HCT116 (cell line): Measurements from ENCODE around the gene MPP1. TPM values are rescaled to one million over a fixed set of nuclear protein-coding genes. Genes with fewer than 3 reads are reported as not detected.

Source experiments
- ATAC-seq: fragments of 200-7000 bp; cut with Tn5 transposase; 2 replicates; pipeline ENCODE4 v1.9.1; 2020; ENCODE audit warnings: mild to moderate bottlenecking, moderate library complexity
- BruUV-seq: library from RNA; stranded (reverse); fragments of 400-500 nt; replicated peaks from 2 replicates; lab custom pipeline; 2021; lab: Mats Ljungman, UMichigan
- CTCF ChIA-PET: fragments of 300-600 bp; sonication (Branson Sonifier 250); formaldehyde crosslinking; loops from one replicate; lab custom pipeline; 2021; ENCODE audit warnings: antibody characterized with exemption; lab: Charles Lee
- POLR2A ChIA-PET: fragments of 300-600, 350-600 bp; sonication (Branson Sonifier 250); formaldehyde crosslinking; loops from one replicate; lab custom pipeline; 2021; ENCODE audit warnings: antibody characterized with exemption; lab: Charles Lee
- RAD21 ChIA-PET, 2 experiments: fragments of 300-600 bp; sonication (Branson Sonifier 250); formaldehyde crosslinking; loops; one replicate each; lab custom pipeline; 2023; ENCODE audit warnings: low total read pairs in 2 of 2; ENCODE audit not compliant: uncharacterized antibody in 2 of 2, unreplicated experiment in 2 of 2, low non-redundant PET in 1 of 2; lab: Charles Lee
- DNase-seq: peaks from one replicate; pipeline ENCODE4 v3.0.0-alpha.2; 2010; ENCODE audit warnings: low read depth, low spot score
- H2AFZ ChIP-seq: fragments of 200-600 bp; shearing (Covaris generic), sonication (generic); 2 replicates; pipeline ENCODE4 v1.6.1; 2017; ENCODE audit warnings: low read depth, mixed run types, mixed read lengths, antibody characterized with exemption, low read length; ENCODE audit not compliant: poor library complexity, severe bottlenecking
- H3K27ac ChIP-seq: 2 replicates; pipeline ENCODE4 v1.5.1; 2012; ENCODE audit warnings: low read depth, low read length
- H3K27me3 ChIP-seq: fragments of 200-600 bp; sonication (generic); 2 replicates; pipeline ENCODE4 v1.6.1; 2016; ENCODE audit warnings: mixed run types, low read length, mixed read lengths; ENCODE audit not compliant: insufficient read depth
- H3K36me3 ChIP-seq, 2 experiments: fragments of 200-500 bp in 1 of 2; fragments of 200-600 bp in 1 of 2; sonication (Bioruptor generic) in 1 of 2; sonication (generic) in 1 of 2; 2 replicates each; pipeline versions ENCODE4 v1.5.1 to v1.6.1; 2014 to 2016; ENCODE audit warnings: low read length in 2 of 2, inconsistent platforms in 1 of 2, mixed read lengths in 1 of 2, mixed run types in 1 of 2; ENCODE audit not compliant: insufficient read depth in 2 of 2, control insufficient read depth in 1 of 2
- H3K4me1 ChIP-seq, 2 experiments: fragments of 200-600 bp in 1 of 2; sonication (generic) in 1 of 2; 2 replicates each; pipeline versions ENCODE4 v1.5.1 to v1.6.1; 2012 to 2017; ENCODE audit warnings: low read length in 2 of 2, inconsistent platforms in 1 of 2, mild to moderate bottlenecking in 1 of 2, mixed read lengths in 1 of 2, mixed run types in 1 of 2, moderate library complexity in 1 of 2; ENCODE audit not compliant: insufficient read depth in 2 of 2, control insufficient read depth in 1 of 2
- H3K4me2 ChIP-seq: fragments of 200-600 bp; sonication (generic); 2 replicates; pipeline ENCODE4 v1.6.1; 2017; ENCODE audit warnings: mixed run types, low read length, mixed read lengths
- H3K4me3 ChIP-seq, 2 experiments: fragments of 200-600 bp in 1 of 2; sonication (generic) in 1 of 2; replicated peaks in 1 of 2; 2 replicates each; pipeline ENCODE4 v1.5.1; 2011 to 2016; ENCODE audit warnings: low read length in 2 of 2, control low read depth in 1 of 2, low read depth in 1 of 2, mild to moderate bottlenecking in 1 of 2, mixed read lengths in 1 of 2, mixed run types in 1 of 2
- H3K79me2 ChIP-seq: fragments of 200-600 bp; sonication (generic); 2 replicates; pipeline ENCODE4 v1.6.1; 2017; ENCODE audit warnings: mild to moderate bottlenecking, mixed run types, low read length, moderate library complexity, mixed read lengths; ENCODE audit not compliant: insufficient read depth
- H3K9ac ChIP-seq: fragments of 200-600 bp; sonication (generic); 2 replicates; pipeline ENCODE4 v1.6.1; 2016; ENCODE audit warnings: low read length, mixed read lengths
- H3K9me2 ChIP-seq: fragments of 200-600 bp; sonication (generic), shearing (Covaris generic); 2 replicates; pipeline ENCODE4 v1.6.1; 2017; ENCODE audit warnings: mixed run types, mild to moderate bottlenecking, moderate library complexity; ENCODE audit not compliant: insufficient read depth
- H3K9me3 ChIP-seq, 2 experiments: fragments of 200-500 bp in 1 of 2; fragments of 200-600 bp in 1 of 2; sonication (Bioruptor generic) in 1 of 2; sonication (generic) in 1 of 2; 2 replicates each; pipeline ENCODE4 v1.6.1; 2014 to 2017; ENCODE audit warnings: low read length in 2 of 2, mixed read lengths in 2 of 2, inconsistent platforms in 1 of 2, low read depth in 1 of 2, mild to moderate bottlenecking in 1 of 2, mixed run types in 1 of 2, moderate library complexity in 1 of 2; ENCODE audit not compliant: control insufficient read depth in 1 of 2, insufficient read depth in 1 of 2
- H4K20me1 ChIP-seq: fragments of 200-600 bp; sonication (generic), shearing (Covaris generic); 2 replicates; pipeline ENCODE4 v1.6.1; 2017; ENCODE audit warnings: mixed run types, mild to moderate bottlenecking, moderate library complexity; ENCODE audit not compliant: insufficient read depth
- CBX3 ChIP-seq: IDR thresholded peaks from 2 replicates; pipeline ENCODE4 v1.6.1; 2012; ENCODE audit warnings: low read depth
- CEBPB ChIP-seq: IDR thresholded peaks from 2 replicates; pipeline ENCODE4 v1.6.1; 2012; ENCODE audit warnings: low read depth
- CTCF ChIP-seq, 3 experiments: fragments of 200-600 bp in 1 of 3; sonication (generic) in 1 of 3; IDR thresholded peaks in 2 of 3; conservative IDR thresholded peaks in 1 of 3; 2 replicates each; pipeline ENCODE4 v1.5.1; 2012 to 2017; ENCODE audit warnings: low read depth in 2 of 3, low read length in 2 of 3, antibody characterized with exemption in 1 of 3, borderline replicate concordance in 1 of 3, control low read depth in 1 of 3, mild to moderate bottlenecking in 1 of 3, mixed read lengths in 1 of 3, mixed run types in 1 of 3, moderate library complexity in 1 of 3; ENCODE audit not compliant: insufficient read depth in 1 of 3
- EGR1 ChIP-seq: IDR thresholded peaks from 2 replicates; pipeline ENCODE4 v1.6.1; 2012; ENCODE audit warnings: low read depth
- JUND ChIP-seq: IDR thresholded peaks from 2 replicates; pipeline ENCODE4 v1.6.1; 2012
- POLR2A ChIP-seq: IDR thresholded peaks from 2 replicates; pipeline ENCODE4 v1.7.0; 2011; ENCODE audit warnings: borderline replicate concordance; ENCODE audit not compliant: insufficient read depth, insufficient read length; ENCODE audit errors: extremely low read depth
- SIN3A ChIP-seq: IDR thresholded peaks from 2 replicates; pipeline ENCODE4 v1.6.1; 2012; ENCODE audit warnings: low read depth
- SP1 ChIP-seq: IDR thresholded peaks from 2 replicates; pipeline ENCODE4 v1.6.1; 2012; ENCODE audit warnings: low read depth
- SRF ChIP-seq: IDR thresholded peaks from 2 replicates; pipeline ENCODE4 v1.6.1; 2012; ENCODE audit warnings: low read depth
- TCF7L2 ChIP-seq: IDR thresholded peaks from 2 replicates; pipeline ENCODE4 v1.7.0; 2011; ENCODE audit warnings: borderline replicate concordance, inconsistent platforms; ENCODE audit not compliant: insufficient read depth, insufficient read length; ENCODE audit errors: extremely low read depth
- YY1 ChIP-seq: IDR thresholded peaks from 2 replicates; pipeline ENCODE4 v1.6.1; 2011; ENCODE audit warnings: low read length, low read depth, moderate library complexity, mild to moderate bottlenecking; ENCODE audit not compliant: insufficient replicate concordance; ENCODE audit errors: extremely low read depth
- ZFX ChIP-seq: fragments of 450-650 bp; IDR thresholded peaks from 2 replicates; pipeline ENCODE4 v1.6.1; 2017
- intact Hi-C: fragments of 100-400 bp; cut with micrococcal nuclease; formaldehyde crosslinking; loops from 2 replicates; pipeline ENCODE4 v1.10.0; 2022
- total RNA-seq: library from RNA; stranded (reverse); gene quantifications from one replicate; pipeline ENCODE4 v1.2.1, GENCODE V29; 2021; ENCODE audit not compliant: unreplicated experiment

The MPP1 gene
- total RNA-seq, 1 experiment from 2014 or later = 13.1 TPM

GRCh38 chrX:154819771-154820341 lies 14.6 kb upstream of the MPP1 start:
- no peaks in the 10 kb centered on the region for H3K9me2 ChIP-seq
- RAD21 ChIA-PET = no interaction called here
- CTCF ChIA-PET = no interaction called here
- H3K9me3 ChIP-seq = no peaks in the 10 kb centered on the region
- no peak overlapping the region for H3K27ac ChIP-seq
- no TSS peak for BruUV-seq
- no peaks in the 10 kb centered on the region for H3K36me3 ChIP-seq
- no peak overlapping the region for H3K9ac ChIP-seq
- H3K27me3 ChIP-seq = no peaks in the 10 kb centered on the region
- no peaks in the 10 kb centered on the region for H3K4me1 ChIP-seq
- no peak overlapping the region for H3K4me3 ChIP-seq
- no peak for DNase-seq
- TF ChIP-seq SIN3A (no peak), CTCF (IDR thresholded peaks at IDR 0.05 in 2 of 3, conservative IDR thresholded peaks at IDR 0.05 in 1 of 3; ENCODE audit: borderline replicate concordance in 1 of 3, insufficient read depth in 1 of 3, low read depth in 2 of 3, low read length in 2 of 3) (no peak), ZFX (no peak)
- TF ChIP-seq, all 23 proteins: peak for 0
- no peak for ATAC-seq
- POLR2A ChIA-PET = no interaction called here
- Histone ChIP-seq H3K4me2 (no peak overlapping the region), H2AFZ (no peak overlapping the region), H3K79me2 (no peaks in the 10 kb centered on the region), H4K20me1 (no peaks in the 10 kb centered on the region)
- intact Hi-C loops = no loop called here

GRCh38 chrX:154818916-154819770 lies 13.9 kb upstream of the MPP1 start:
- Histone ChIP-seq H3K4me1 (no peaks in the 10 kb centered on the region), H3K9ac (no peak overlapping the region), H4K20me1 (no peaks in the 10 kb centered on the region), H3K36me3 (no peaks in the 10 kb centered on the region), H3K79me2 (no peaks in the 10 kb centered on the region), H3K4me3 (no peak overlapping the region), H3K4me2 (no peak overlapping the region), H2AFZ (no peak overlapping the region), H3K9me2 (no peaks in the 10 kb centered on the region), H3K27me3 (no peaks in the 10 kb centered on the region), H3K9me3 (no peaks in the 10 kb centered on the region), H3K27ac (no peak overlapping the region)
- ChIA-PET POLR2A (no interaction called here), CTCF (no interaction called here), RAD21 (no interaction called here)
- no TSS peak for BruUV-seq
- DNase-seq (no peak), ATAC-seq (no peak)
- intact Hi-C loops = no loop called here
- TF ChIP-seq YY1 (no peak), SP1 (no peak), SRF (no peak), CTCF (IDR thresholded peaks at IDR 0.05 in 2 of 3, conservative IDR thresholded peaks at IDR 0.05 in 1 of 3; ENCODE audit: borderline replicate concordance in 1 of 3, insufficient read depth in 1 of 3, low read depth in 2 of 3, low read length in 2 of 3) (no peak), TCF7L2 (no peak), EGR1 (no peak), CEBPB (no peak), POLR2A (no peak), SIN3A (no peak), CBX3 (no peak), JUND (no peak)
